Measurements from ENCODE around the gene PARPBP.
"Not testable (repeated sequence)": the region's sequence is repeated elsewhere in the genome, so short reads cannot be mapped to it uniquely, and the experiment has no call there.

- not testable (repeated sequence) for TF ChIP-seq EZH2 (IDR thresholded peaks at IDR 0.05; ENCODE audit: borderline replicate concordance, low read depth, low read length, severe bottlenecking); CTCF (IDR thresholded peaks at IDR 0.05; ENCODE audit: extremely low read depth in 1 of 2, insufficient read depth in 1 of 2, low read depth in 1 of 2, low read length in 2 of 2); JUN (IDR thresholded peaks at IDR 0.05; ENCODE audit: borderline replicate concordance, insufficient read depth, insufficient read length, low read depth)
Observed at GRCh38 chr12:102089228-102089835, 30.7 kb upstream of the PARPBP start.

Measured in endothelial cell of umbilical vein (primary cell).